Measurements from ENCODE around the gene RAB11FIP4. TPM values are rescaled to one million over a fixed set of nuclear protein-coding genes. Genes with fewer than 3 reads are reported as not detected.

Gene RAB11FIP4
- total RNA-seq, 2 experiments from 2014 or later: 38.6 to 41.1 TPM

DNA sequence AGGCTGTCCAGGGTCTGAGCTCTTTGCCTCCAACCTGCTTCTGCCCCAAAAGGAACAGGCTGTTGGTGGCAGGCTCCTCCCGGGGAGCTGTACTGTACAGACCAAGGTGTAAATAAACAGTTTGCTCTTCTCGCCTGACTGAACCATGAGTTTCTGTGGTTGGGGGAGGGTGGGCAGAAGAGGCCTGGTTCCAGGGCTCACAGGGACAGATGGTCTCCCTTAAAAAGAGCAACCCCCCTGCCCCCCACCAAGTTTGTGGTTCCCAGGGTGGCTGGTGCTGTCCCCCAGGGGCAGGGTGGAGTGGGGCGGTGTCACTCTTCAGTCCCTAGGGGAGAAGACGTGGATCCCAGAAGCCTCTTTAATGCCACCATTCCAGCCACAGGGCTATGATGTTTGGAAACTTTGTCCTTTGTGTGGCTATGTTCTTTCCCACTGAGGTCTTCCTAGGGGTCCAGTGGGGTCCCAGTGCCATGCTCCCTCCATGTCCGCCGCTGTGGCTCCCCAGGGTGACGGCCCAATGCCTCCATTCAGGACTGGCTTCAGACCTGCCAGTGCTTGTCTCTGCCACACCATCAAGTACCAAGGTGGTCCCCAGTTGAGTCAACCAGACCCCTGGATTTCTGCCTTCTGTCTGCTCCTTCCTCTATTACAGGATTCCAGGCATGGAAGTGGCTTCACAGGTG lies 146.7 kb downstream of the RAB11FIP4 start:
- ChIA-PET CTCF (no interaction called here), POLR2A (no interaction called here)

DNA sequence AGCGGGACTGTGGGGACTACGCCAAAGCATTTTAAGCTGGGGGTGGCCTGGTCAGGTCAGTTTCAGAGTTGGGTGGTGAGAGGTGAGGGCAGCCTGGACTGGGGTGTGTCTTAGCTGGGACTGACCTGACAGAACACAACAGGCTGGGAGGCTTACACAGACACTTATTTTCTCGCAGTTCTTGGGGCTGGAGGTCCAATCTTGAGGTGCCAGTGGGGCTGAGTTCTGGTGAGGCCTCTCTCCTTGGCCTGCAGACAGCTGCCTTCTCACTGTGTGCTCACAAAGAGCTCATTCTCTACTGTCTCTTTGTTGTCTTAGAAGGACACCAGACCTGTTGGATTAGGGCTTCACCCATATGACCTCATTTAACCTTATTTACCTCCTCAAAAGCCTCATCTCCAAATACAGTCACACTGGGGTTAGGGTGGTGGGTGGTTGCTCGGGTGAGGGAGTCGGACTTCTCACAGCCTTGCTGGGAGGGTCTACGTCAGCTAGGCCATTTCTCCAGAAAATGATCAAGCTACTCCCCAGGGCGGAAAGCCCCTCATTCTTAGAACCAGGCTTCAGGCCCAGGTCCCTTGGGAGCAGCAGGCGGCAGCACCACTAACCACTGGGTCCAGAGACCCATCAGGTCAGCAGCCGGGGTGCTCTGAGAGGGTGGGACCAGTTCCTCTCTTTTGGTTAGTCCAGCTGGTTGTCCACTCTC lies 149.3 kb downstream of the RAB11FIP4 start:
- Mint-ChIP-seq H3K9me3 (no peaks in the 10 kb centered on the region), H3K4me3 (no peak overlapping the region), H3K27me3 (no peaks in the 10 kb centered on the region), H3K27ac (no peak overlapping the region), H3K36me3 (ENCODE audit: low read depth) (no peaks in the 10 kb centered on the region), H3K4me1 (peaks cover under 1% of the 10 kb centered on the region)
- POLR2A ChIA-PET: interaction anchor here (1.1 kb wide), 1 partner anchor 9 kb away, joined by 3 read pairs; no protein-coding TSS in a partner anchor
- CTCF ChIA-PET: no interaction called here
- no peak for DNase-seq

More for the DNA sequence above, 146.7 kb downstream of the RAB11FIP4 start:
- Mint-ChIP-seq H3K4me1 (peaks cover 5% of the 10 kb centered on the region), H3K27me3 (no peaks in the 10 kb centered on the region), H3K27ac (no peak overlapping the region), H3K36me3 (ENCODE audit: low read depth) (no peaks in the 10 kb centered on the region), H3K9me3 (no peaks in the 10 kb centered on the region), H3K4me3 (no peak overlapping the region)
- DNase-seq: no peak

DNA sequence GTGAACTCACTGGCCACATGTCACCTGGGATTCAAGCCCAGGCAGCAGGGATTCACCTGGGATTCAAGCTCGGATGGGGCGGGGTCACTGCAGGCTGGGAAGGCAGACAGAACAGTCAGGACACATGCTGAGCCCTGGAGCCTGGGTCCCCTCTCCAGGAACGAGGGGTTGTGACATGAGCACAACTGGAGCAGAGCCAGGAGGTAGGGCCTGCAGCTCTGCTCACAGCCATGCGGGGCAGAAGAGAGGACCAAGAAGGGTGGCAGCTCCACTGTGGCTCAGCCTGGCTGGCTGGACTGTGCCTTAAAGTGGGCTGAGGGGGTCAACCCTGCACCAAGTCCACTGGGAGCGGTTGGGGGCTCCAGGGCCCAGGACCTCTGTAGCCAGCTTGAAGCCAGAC lies 150.1 kb downstream of the RAB11FIP4 start:
- H3K27ac Mint-ChIP-seq: no peak overlapping the region
- CTCF ChIA-PET: no interaction called here
- H3K27me3 Mint-ChIP-seq: no peaks in the 10 kb centered on the region
- no peaks in the 10 kb centered on the region for H3K9me3 Mint-ChIP-seq
- H3K4me3 Mint-ChIP-seq: no peak overlapping the region
- no peaks in the 10 kb centered on the region for H3K4me1 Mint-ChIP-seq
- H3K36me3 Mint-ChIP-seq (ENCODE audit: low read depth): no peaks in the 10 kb centered on the region
- POLR2A ChIA-PET: interaction anchor here (1.1 to 1.3 kb wide), 2 partner anchors 8 to 32 kb away, joined by 3 to 5 read pairs; no protein-coding TSS in a partner anchor
- DNase-seq: no peak

DNA sequence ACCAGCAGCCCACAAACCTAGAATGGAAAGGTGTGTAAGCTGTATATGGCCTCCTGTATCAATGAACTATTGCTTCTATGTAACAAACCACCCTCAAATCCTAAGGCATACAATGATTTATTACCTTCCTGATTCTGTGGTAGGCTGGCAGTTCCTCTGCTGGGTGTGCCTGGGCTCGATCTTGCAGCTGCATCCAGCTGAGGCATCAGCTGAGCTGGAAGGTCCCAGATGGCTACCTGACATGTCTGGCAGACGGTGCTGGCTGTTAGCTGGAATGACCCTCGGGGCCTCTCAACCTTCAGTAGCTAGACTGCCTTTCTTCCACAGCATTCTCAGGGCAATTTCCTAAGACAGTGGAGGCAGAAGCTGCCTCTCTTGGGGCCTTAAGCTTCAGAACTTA lies 152.7 kb downstream of the RAB11FIP4 start:
- ChIA-PET CTCF (interaction anchor here (1.0 kb wide), 1 partner anchor 107 kb away, joined by 3 read pairs; no protein-coding TSS in a partner anchor), POLR2A (no interaction called here)
- Mint-ChIP-seq H3K36me3 (ENCODE audit: low read depth) (no peaks in the 10 kb centered on the region), H3K27me3 (no peaks in the 10 kb centered on the region), H3K4me1 (peaks cover 13% of the 10 kb centered on the region), H3K9me3 (no peaks in the 10 kb centered on the region), H3K27ac (no peak overlapping the region), H3K4me3 (no peak overlapping the region)
- no peak for DNase-seq

DNA sequence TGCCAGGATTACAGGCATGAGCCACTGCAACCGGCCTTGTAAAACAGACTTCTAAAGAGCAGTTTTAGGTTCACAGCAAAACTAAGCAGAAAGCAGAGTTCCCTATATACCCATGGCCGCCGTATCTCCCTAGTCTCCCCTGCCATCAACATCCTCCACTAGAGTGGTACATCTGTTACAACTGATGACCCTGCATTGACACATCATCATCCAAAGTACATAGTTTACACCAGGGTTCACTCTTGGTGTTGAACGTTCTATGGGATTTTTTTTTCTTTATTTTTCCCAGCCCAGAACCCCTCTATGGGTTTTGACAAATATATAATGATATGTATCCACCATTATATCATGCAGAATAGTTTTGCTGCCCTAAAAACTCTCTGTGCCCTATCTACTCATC lies 155.2 kb downstream of the RAB11FIP4 start:
- Mint-ChIP-seq H3K9me3 (no peaks in the 10 kb centered on the region), H3K4me3 (no peak overlapping the region), H3K36me3 (ENCODE audit: low read depth) (no peaks in the 10 kb centered on the region), H3K27ac (no peak overlapping the region), H3K4me1 (peaks cover 23% of the 10 kb centered on the region), H3K27me3 (peaks cover 3% of the 10 kb centered on the region)
- CTCF ChIA-PET: no interaction called here
- POLR2A ChIA-PET: no interaction called here
- DNase-seq: no peak

DNA sequence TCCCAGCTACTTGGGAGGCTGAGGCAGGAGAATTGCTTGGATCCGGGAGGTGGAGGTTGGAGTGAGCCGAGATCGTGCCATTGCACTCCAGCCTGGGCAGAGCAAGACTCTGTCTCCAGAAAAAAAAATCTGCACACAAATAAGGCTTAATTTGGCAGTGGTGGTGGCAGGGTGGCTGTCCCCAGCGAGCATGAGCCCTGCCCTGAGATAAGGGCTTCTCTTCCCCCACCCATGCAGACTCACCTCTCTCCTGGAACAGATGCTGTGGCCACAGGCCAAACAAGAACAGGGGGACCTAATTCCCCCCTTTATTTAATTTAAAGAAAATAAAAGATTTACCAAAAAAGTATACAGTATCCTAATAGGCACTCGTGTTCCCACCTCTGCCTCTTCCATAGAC lies 157.2 kb downstream of the RAB11FIP4 start:
- CTCF ChIA-PET: no interaction called here
- peaks cover 25% of the 10 kb centered on the region for H3K4me1 Mint-ChIP-seq
- H3K27me3 Mint-ChIP-seq: peaks cover 10% of the 10 kb centered on the region
- peak overlapping the region; percentile 70 for H3K4me3 Mint-ChIP-seq
- peak overlapping the region; percentile 75 for H3K27ac Mint-ChIP-seq
- DNase-seq: no peak
- POLR2A ChIA-PET: interaction anchor here (1.1 to 1.4 kb wide), 3 partner anchors 13 to 239 kb away, joined by 3 to 7 read pairs (median 5); no protein-coding TSS in a partner anchor
- no peaks in the 10 kb centered on the region for H3K36me3 Mint-ChIP-seq (ENCODE audit: low read depth)
- H3K9me3 Mint-ChIP-seq: no peaks in the 10 kb centered on the region

DNA sequence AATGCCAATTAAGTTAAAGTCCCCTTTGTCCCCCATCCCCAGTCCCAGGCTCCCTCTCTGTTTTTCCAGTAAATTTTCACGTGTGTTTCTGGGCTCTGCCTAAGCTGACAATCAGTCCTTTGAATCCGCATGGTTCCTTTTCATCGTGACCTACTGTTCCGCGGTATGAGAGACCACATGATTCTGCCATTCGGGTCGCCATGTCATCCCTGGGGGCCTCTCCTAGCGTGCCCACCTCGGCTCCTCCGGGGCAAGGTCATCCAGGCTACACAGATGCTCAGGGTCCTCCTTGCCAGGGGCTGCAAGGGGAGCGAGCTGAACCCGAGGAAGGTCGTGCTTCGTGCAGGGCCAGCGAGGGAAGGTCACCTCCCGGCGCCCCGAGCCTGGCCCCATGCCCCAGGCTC lies 157.6 kb downstream of the RAB11FIP4 start:
- peak overlapping the region; percentile 70 for H3K4me3 Mint-ChIP-seq
- peaks cover 14% of the 10 kb centered on the region for H3K27me3 Mint-ChIP-seq
- H3K4me1 Mint-ChIP-seq: peaks cover 25% of the 10 kb centered on the region
- ChIA-PET CTCF (no interaction called here), POLR2A (interaction anchor here (0.6 to 1.6 kb wide), 13 partner anchors 7 to 579 kb away, joined by 3 to 7 read pairs (median 3); partner anchors contain the start of gene NF1)
- no peaks in the 10 kb centered on the region for H3K36me3 Mint-ChIP-seq (ENCODE audit: low read depth)
- H3K9me3 Mint-ChIP-seq: no peaks in the 10 kb centered on the region
- peak overlapping the region; percentile 75 for H3K27ac Mint-ChIP-seq
- no peak for DNase-seq

DNA sequence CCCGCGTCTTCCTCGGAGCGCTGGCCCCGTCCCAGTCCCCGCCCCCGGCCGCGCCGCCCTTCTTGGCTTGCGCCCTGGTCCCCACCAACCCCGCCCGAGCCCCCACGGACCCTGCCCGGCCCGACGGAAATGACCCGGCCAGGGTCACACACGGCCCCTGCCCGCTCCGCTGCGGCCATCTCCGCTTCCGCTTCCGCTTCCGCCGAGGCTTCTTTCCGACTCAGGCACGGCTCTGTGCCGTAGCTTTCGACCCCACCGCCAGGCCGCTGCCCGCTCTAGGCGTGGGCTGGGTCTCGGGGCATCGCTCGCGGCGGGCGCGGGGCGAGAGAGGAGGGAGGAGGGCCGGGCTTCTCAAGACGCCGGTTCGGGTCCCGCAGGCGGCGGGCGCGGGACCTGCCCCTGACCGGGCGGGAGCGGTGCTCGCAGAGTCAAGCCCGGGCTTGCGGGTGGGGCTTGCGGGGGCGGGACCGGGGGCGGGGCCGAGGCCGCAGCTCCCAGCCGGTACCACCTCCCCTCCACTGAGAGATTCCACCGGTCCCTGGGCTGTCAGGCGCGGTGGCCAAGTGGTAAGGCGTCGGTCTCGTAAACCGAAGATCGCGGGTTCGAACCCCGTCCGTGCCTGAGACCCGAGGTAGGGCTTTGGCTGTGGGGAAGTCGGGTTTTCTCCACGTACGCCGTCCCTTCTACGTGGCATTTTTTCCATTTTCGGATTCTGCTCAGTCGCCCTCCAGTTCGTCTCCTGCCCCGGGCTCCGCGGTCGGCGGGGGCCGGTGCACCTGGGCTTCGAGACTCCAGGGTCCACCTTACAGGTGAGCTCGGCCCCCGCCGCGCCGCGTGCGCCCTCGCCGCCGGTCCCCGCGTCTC lies 158.3 kb downstream of the RAB11FIP4 start:
- POLR2A ChIA-PET: interaction anchor here (0.6 to 1.6 kb wide), 14 partner anchors 8 to 578 kb away, joined by 3 to 7 read pairs (median 3); partner anchors contain the start of gene NF1
- peak overlapping the region; percentile 70 for H3K4me3 Mint-ChIP-seq
- CTCF ChIA-PET: no interaction called here
- H3K9me3 Mint-ChIP-seq: no peaks in the 10 kb centered on the region
- no peaks in the 10 kb centered on the region for H3K36me3 Mint-ChIP-seq (ENCODE audit: low read depth)
- peak; percentile 93 for DNase-seq
- H3K27ac Mint-ChIP-seq: peak overlapping the region; percentile 77
- H3K4me1 Mint-ChIP-seq: peaks cover 26% of the 10 kb centered on the region
- peaks cover 17% of the 10 kb centered on the region for H3K27me3 Mint-ChIP-seq

DNA sequence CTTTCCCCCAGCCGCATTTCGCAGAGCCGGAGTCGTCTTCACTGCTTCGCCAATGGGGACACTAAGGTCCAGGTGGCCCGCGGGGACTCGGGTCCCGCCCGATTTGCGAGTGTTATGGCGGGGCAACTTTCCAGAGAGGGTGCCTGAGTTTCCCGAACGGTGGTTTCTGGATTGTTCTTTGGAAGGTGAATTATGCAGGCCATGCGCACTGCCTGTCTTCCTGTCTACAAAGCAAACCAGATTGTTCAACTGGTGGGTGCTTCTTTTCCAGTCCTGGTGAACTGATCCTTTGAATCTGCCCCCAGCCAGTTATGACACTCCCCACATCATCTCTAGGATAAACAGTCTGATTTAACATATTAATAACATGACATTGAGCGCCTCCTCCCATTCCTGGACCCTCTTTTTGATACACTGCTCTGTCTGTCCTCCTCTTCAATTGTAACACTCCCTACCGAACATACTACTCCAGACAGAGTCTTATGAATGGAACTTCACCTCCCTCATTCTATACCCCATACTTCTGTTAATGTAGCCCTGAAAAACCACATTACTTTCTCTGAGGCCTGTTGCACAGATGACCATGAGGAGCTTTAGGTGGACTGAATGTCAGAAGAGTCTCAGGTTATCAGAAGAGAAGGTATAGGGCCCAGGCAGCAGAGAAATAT lies 159.0 kb downstream of the RAB11FIP4 start:
- Mint-ChIP-seq H3K4me3 (peak overlapping the region; percentile 70), H3K9me3 (no peaks in the 10 kb centered on the region), H3K27me3 (peaks cover 17% of the 10 kb centered on the region), H3K36me3 (ENCODE audit: low read depth) (no peaks in the 10 kb centered on the region), H3K4me1 (peaks cover 33% of the 10 kb centered on the region), H3K27ac (peak overlapping the region; percentile 73)
- ChIA-PET POLR2A (interaction anchor here (1.0 to 1.6 kb wide), 6 partner anchors 16 to 577 kb away, joined by 3 to 7 read pairs (median 3); partner anchors contain the start of gene NF1), CTCF (interaction anchor here (0.6 kb wide), 2 partner anchors 161 to 768 kb away, joined by 3 to 4 read pairs; no protein-coding TSS in a partner anchor)
- no peak for DNase-seq

DNA sequence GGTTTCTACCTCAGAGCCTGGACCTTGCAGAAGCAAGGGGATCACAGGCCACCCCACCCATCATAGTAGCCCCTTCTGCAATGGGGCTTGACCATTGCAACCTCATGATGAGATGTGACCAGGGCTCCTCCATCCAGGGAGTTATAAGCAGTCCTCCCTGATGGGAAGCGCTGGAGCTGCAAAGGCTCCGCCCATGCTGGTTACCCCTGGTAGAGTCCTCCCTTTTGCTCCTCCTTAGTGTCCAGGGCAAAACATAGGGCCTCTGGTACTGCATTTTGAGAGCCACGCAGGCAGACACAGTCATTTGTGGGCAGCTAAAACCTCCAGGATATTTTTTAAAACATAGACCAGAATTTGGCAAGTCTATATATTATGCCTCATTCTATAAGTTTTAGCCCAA lies 161.1 kb downstream of the RAB11FIP4 start:
- no peak overlapping the region for H3K4me3 Mint-ChIP-seq
- peaks cover 35% of the 10 kb centered on the region for H3K4me1 Mint-ChIP-seq
- no peaks in the 10 kb centered on the region for H3K36me3 Mint-ChIP-seq (ENCODE audit: low read depth)
- ChIA-PET POLR2A (no interaction called here), CTCF (no interaction called here)
- no peak overlapping the region for H3K27ac Mint-ChIP-seq
- H3K9me3 Mint-ChIP-seq: no peaks in the 10 kb centered on the region
- no peak for DNase-seq
- peaks cover 19% of the 10 kb centered on the region for H3K27me3 Mint-ChIP-seq

DNA sequence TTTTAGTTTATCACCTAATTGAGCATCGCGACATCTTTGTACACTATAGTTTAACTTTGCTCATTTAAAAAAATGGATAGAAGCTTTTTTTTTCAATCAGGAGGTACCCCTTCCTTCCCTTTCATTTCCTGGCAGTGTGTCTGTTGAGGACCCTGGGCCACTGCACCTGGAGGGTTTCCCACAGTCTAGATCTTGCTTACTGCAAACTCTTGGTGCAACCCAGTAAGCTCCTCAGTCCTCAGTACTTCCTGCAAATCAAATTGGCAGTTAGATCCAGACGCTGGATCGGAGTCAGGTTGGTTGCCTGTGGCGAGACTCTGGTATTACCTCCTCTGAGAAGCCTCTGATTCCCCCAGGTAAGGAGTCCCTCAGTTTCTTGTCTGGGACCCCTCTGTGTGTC lies 162.0 kb downstream of the RAB11FIP4 start:
- Mint-ChIP-seq H3K27ac (no peak overlapping the region), H3K9me3 (no peaks in the 10 kb centered on the region), H3K4me1 (peaks cover 30% of the 10 kb centered on the region), H3K27me3 (peaks cover 24% of the 10 kb centered on the region), H3K4me3 (no peak overlapping the region), H3K36me3 (ENCODE audit: low read depth) (no peaks in the 10 kb centered on the region)
- DNase-seq: no peak
- CTCF ChIA-PET: interaction anchor here (0.7 kb wide), 1 partner anchor 114 kb away, joined by 3 read pairs; no protein-coding TSS in a partner anchor
- POLR2A ChIA-PET: no interaction called here

DNA sequence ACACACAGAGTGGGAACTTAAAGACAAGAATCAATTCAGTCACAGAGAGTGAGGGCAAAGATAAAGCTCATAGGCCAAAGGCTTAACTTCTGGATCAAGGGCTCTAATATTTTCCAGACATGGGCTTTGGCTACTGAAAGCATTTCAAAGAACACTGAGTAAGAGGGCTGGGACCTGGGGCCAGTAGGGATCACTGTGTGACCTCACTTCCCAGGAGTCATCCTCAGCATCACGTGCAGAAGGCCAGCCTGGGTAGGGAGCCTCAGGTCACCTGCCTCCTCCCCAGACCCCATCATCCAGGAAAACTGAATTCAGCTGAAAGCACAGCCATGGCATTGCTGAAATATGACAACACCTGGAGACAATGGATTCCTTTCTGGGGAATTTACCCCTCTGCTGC lies 163.5 kb downstream of the RAB11FIP4 start:
- Mint-ChIP-seq H3K27me3 (peaks cover 25% of the 10 kb centered on the region), H3K4me1 (peaks cover 23% of the 10 kb centered on the region), H3K9me3 (no peaks in the 10 kb centered on the region), H3K27ac (no peak overlapping the region), H3K36me3 (ENCODE audit: low read depth) (no peaks in the 10 kb centered on the region), H3K4me3 (no peak overlapping the region)
- ChIA-PET POLR2A (no interaction called here), CTCF (interaction anchor here (1.7 kb wide), 1 partner anchor 166 kb away, joined by 3 read pairs; no protein-coding TSS in a partner anchor)
- no peak for DNase-seq
